ENCODE measurements around the gene TSSK6.

- TF ChIP-seq EZH2 (IDR thresholded peaks at IDR 0.05; ENCODE audit: borderline replicate concordance, low read length) (no peak), CTCF (conservative IDR thresholded peaks at IDR 0.05 in 1 of 2, IDR thresholded peaks at IDR 0.05 in 1 of 2; ENCODE audit: extremely low read depth in 1 of 2, insufficient read depth in 1 of 2, low read depth in 1 of 2, low read length in 2 of 2) (no peak)
These were observed 28.8 kb downstream of the TSSK6 start for GRCh38 chr19:19486343-19487076.
